T-helper 17 cell (primary cell): Measurements from ENCODE around the gene CRNKL1. TPM values are rescaled to one million over a fixed set of nuclear protein-coding genes. Genes with fewer than 3 reads are reported as not detected.
A peak's percentile ranks its signal among the peaks of the same experiment; 100 is the strongest.
"Not testable (repeated sequence)": the region's sequence is repeated elsewhere in the genome, so short reads cannot be mapped to it uniquely, and the experiment has no call there.

Experiments used
- ATAC-seq: fragments of 150-1000 bp; cut with Tn5 transposase; 2 replicates; pipeline ENCODE4 v1.10.0; 2021; ENCODE audit warnings: mild to moderate bottlenecking, moderate library complexity
- DNase-seq, 3 donors: peaks; one replicate each; pipeline versions ENCODE4 v3.0.0 to v3.0.0-alpha.2; 2020 to 2021
- H3K9me3 ChIP-seq: one replicate; pipeline ENCODE4 v1.7.0; 2013; ENCODE audit warnings: low read length, mild to moderate bottlenecking; ENCODE audit not compliant: control insufficient read depth, poor library complexity, severe bottlenecking
- H3K27ac Mint-ChIP-seq: one replicate; pipeline ENCODE4 v1.8.0; 2022; ENCODE audit warnings: mild to moderate bottlenecking, moderate library complexity, mixed read lengths
- H3K27me3 Mint-ChIP-seq: one replicate; pipeline ENCODE4 v1.8.0; 2022; ENCODE audit warnings: mixed read lengths
- H3K36me3 Mint-ChIP-seq: one replicate; pipeline ENCODE4 v1.8.0; 2022; ENCODE audit warnings: low read depth, mixed read lengths
- H3K4me1 Mint-ChIP-seq: one replicate; pipeline ENCODE4 v1.8.0; 2022; ENCODE audit warnings: mild to moderate bottlenecking, mixed read lengths
- H3K4me3 Mint-ChIP-seq: one replicate; pipeline ENCODE4 v1.8.0; 2022; ENCODE audit warnings: mild to moderate bottlenecking, moderate library complexity, mixed read lengths
- total RNA-seq, 4 donors: library from RNA in 2 of 4; stranded (reverse) in 2 of 4; gene quantifications; one replicate each; pipeline ENCODE4 v1.2.3 and lab custom pipeline; 2022 to 2026

Gene CRNKL1
- total RNA-seq, 2 donors from 2014 or later, result 21.6 to 22.8 TPM

DNA sequence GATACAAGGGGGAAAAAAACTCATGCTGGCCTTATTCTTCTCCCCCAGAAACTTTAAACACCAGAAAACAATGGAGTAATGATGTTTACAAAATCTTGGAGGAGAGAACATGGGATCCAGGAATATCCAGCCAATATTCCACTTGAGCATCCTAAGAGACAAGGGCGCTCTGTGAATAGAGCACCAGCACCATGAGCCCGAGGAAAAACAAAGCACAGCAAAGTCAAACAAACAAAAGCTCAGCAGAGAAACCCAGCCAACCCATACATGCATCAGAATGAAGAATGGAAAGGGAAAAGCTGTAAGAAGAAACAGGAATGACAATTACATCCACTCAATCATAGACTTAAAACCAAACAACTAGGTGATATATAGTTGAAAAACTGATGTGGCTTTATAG, 39.7 kb downstream of the CRNKL1 start:
- Mint-ChIP-seq H3K27ac (peak overlapping the region; percentile 57), H3K27me3 (peaks cover 16% of the 10 kb centered on the region)

DNA sequence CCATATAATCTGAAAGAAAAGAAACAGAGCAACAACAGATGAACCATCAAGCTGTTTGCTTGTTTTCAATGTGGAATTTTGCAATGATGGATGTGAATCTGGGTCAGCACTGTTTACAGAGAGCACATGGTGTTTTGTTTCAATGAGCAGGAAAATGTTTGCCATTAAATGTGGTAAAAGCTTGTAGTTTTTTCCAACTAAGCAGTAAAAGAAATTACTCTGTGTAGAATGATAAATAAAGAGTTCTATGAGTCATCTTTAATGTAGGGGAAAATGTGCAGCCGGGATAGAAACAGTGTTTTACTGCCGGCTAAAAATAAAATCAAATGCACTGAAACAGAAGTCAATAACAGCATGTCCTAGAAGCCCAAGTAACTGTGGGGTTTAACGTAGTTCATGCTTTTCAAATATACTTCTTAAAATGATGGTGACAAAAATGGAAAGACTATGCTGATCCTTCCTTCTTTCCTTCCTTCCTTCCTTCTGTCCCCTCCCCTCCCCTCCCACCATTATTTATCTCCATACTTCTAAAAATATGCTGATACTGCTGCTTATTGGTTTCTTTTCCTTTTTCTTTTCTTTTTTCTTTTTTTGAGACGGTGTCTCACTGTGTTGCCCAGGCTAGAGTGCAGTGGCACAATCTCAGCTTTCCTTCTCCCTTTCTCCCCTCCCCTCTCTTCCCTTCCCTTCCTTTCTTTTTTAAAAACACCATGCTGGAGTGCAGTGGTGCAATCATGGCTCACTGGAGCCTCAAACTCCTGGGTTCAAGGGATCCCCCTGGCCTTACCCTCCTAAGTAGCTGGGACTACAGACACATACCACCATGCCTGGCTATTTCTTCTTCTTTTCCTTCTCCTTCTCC, 41.4 kb downstream of the CRNKL1 start:
- H3K27me3 Mint-ChIP-seq, result peaks cover 21% of the 10 kb centered on the region
- H3K9me3 ChIP-seq, result no peaks in the 10 kb centered on the region
- ATAC-seq (no peak), DNase-seq (no peak)
- H3K36me3 Mint-ChIP-seq, result no peaks in the 10 kb centered on the region
- H3K4me3 Mint-ChIP-seq, result no peak overlapping the region
- H3K27ac Mint-ChIP-seq, result peak overlapping the region; percentile 16
- no peaks in the 10 kb centered on the region for H3K4me1 Mint-ChIP-seq

More for the DNA sequence above, 39.7 kb downstream of the CRNKL1 start:
- DNase-seq (no peak), ATAC-seq (no peak)
- H3K9me3 ChIP-seq, result no peaks in the 10 kb centered on the region
- Mint-ChIP-seq H3K36me3 (no peaks in the 10 kb centered on the region), H3K4me3 (no peak overlapping the region), H3K4me1 (peaks cover 6% of the 10 kb centered on the region)

- DNase-seq (no peak), ATAC-seq (no peak)
- no peaks in the 10 kb centered on the region for H3K9me3 ChIP-seq
- H3K27ac Mint-ChIP-seq, result no peak overlapping the region
- H3K27me3 Mint-ChIP-seq, result peaks cover 26% of the 10 kb centered on the region
- no peaks in the 10 kb centered on the region for H3K4me1 Mint-ChIP-seq
- no peak overlapping the region for H3K4me3 Mint-ChIP-seq
- H3K36me3 Mint-ChIP-seq, result no peaks in the 10 kb centered on the region
Observed at GRCh38 chr20:20009784-20010253, 42.4 kb downstream of the CRNKL1 start.

- H3K9me3 ChIP-seq, result no peaks in the 10 kb centered on the region
- DNase-seq, result no peak
- H3K27ac Mint-ChIP-seq, result no peak overlapping the region
- H3K36me3 Mint-ChIP-seq, result peaks cover 2% of the 10 kb centered on the region
- peaks cover 64% of the 10 kb centered on the region for H3K27me3 Mint-ChIP-seq
- no peak for ATAC-seq
- H3K4me3 Mint-ChIP-seq, result no peak overlapping the region
- H3K4me1 Mint-ChIP-seq, result peaks cover 15% of the 10 kb centered on the region
Observed at GRCh38 chr20:20005342-20005741, 46.9 kb downstream of the CRNKL1 start.

DNA sequence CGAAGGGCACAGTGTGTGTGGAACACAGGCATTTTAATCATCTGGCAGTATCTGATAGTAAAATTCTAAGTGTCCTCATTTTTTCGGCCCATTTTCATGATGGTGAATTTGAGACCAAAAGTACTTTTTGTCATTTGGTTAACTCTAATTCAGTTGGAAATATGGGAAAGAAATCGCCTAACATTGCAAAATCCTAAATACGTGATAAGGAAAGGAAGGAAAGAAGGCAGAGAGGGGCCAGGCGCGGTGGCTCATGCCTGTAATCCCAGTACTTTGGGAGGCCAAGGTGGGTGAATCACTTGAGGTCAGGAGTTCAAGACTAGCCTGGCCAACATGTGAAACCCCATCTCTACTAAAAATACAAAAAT, 48.3 kb downstream of the CRNKL1 start:
- H3K27me3 Mint-ChIP-seq, result peaks cover 73% of the 10 kb centered on the region
- peaks cover 17% of the 10 kb centered on the region for H3K4me1 Mint-ChIP-seq
- not testable (repeated sequence) for H3K9me3 ChIP-seq, ATAC-seq, H3K36me3 Mint-ChIP-seq, DNase-seq
- H3K27ac Mint-ChIP-seq, result peak overlapping the region; percentile 34
- H3K4me3 Mint-ChIP-seq, result peak overlapping the region; percentile 84

- Mint-ChIP-seq H3K27me3 (peaks cover 75% of the 10 kb centered on the region), H3K27ac (peak overlapping the region; percentile 34)
- no peak for DNase-seq
Observed at GRCh38 chr20:20003031-20003954, 49.0 kb downstream of the CRNKL1 start.

GRCh38 chr20:20002101-20002998, 49.9 kb downstream of the CRNKL1 start:
- Mint-ChIP-seq H3K27me3 (peaks cover 65% of the 10 kb centered on the region), H3K36me3 (peaks cover 2% of the 10 kb centered on the region), H3K4me3 (peak overlapping the region; percentile 84), H3K4me1 (peaks cover 17% of the 10 kb centered on the region), H3K27ac (no peak overlapping the region)
- H3K9me3 ChIP-seq, result no peaks in the 10 kb centered on the region
- DNase-seq (no peak), ATAC-seq (no peak)

More at GRCh38 chr20:20003031-20003954, 49.0 kb downstream of the CRNKL1 start:
- H3K4me3 Mint-ChIP-seq, result peak overlapping the region; percentile 84
- H3K4me1 Mint-ChIP-seq, result peaks cover 17% of the 10 kb centered on the region
- peak; percentile 52 for ATAC-seq
- peaks cover 2% of the 10 kb centered on the region for H3K36me3 Mint-ChIP-seq
- H3K9me3 ChIP-seq, result no peaks in the 10 kb centered on the region

- ATAC-seq (no peak), DNase-seq (no peak)
- Mint-ChIP-seq H3K4me1 (peaks cover 18% of the 10 kb centered on the region), H3K27me3 (peaks cover 62% of the 10 kb centered on the region), H3K27ac (no peak overlapping the region), H3K36me3 (peaks cover 2% of the 10 kb centered on the region), H3K4me3 (no peak overlapping the region)
- no peaks in the 10 kb centered on the region for H3K9me3 ChIP-seq
Observed at GRCh38 chr20:20000211-20000968, 51.9 kb downstream of the CRNKL1 start.

DNA sequence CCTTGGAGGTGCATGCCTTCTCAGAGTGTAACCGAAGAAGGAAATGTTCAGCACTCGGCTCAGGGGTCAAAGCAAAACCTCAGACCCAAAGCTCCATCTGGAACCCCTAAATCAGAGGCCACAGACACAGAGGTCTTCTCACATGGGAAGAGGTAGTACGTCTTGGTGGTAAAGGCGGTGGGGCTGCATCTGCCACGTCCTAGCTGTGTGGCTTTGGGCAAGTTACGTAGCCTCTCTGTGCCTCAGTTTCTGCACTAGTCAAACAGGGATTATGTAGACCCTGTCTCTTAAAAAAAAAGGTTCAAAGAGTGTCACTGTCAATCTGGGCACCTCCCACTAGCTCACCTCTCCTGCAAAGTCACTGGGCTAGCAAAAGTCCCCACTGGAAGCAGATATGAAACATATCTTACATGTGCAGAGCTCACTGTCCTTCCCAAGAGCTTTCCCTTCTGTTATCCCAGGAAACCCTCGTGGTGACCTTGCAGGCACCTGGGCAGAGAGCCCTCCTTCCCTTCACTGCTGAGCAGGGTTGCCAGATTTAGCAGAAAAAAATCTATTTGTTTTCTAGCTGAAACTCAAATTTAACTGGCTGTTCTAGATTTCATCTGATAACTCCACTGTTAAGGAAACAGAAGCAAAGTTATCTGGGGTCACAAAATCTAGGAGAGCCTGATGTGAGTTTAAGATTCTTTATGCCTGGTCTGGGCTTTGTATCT, 53.1 kb downstream of the CRNKL1 start:
- Mint-ChIP-seq H3K27ac (no peak overlapping the region), H3K4me1 (peaks cover 19% of the 10 kb centered on the region), H3K36me3 (peaks cover 2% of the 10 kb centered on the region), H3K27me3 (peaks cover 60% of the 10 kb centered on the region), H3K4me3 (no peak overlapping the region)
- ATAC-seq (no peak), DNase-seq (no peak)
- no peaks in the 10 kb centered on the region for H3K9me3 ChIP-seq

- DNase-seq, result no peak
- ATAC-seq, result no peak
- Mint-ChIP-seq H3K4me3 (no peak overlapping the region), H3K27me3 (peaks cover 43% of the 10 kb centered on the region), H3K36me3 (peaks cover 2% of the 10 kb centered on the region), H3K27ac (no peak overlapping the region), H3K4me1 (peaks cover 7% of the 10 kb centered on the region)
- no peaks in the 10 kb centered on the region for H3K9me3 ChIP-seq
Observed at GRCh38 chr20:19996917-19997316, 55.3 kb downstream of the CRNKL1 start.

GRCh38 chr20:19996222-19996621, 56.0 kb downstream of the CRNKL1 start:
- peaks cover 7% of the 10 kb centered on the region for H3K4me1 Mint-ChIP-seq
- H3K27ac Mint-ChIP-seq, result no peak overlapping the region
- ATAC-seq (no peak), DNase-seq (no peak)
- peaks cover 37% of the 10 kb centered on the region for H3K27me3 Mint-ChIP-seq
- no peak overlapping the region for H3K4me3 Mint-ChIP-seq
- no peaks in the 10 kb centered on the region for H3K9me3 ChIP-seq
- H3K36me3 Mint-ChIP-seq, result peaks cover 2% of the 10 kb centered on the region
